Measurements from ENCODE around the gene RFPL3.
"Not testable (repeated sequence)": the region's sequence is repeated elsewhere in the genome, so short reads cannot be mapped to it uniquely, and the experiment has no call there.

RFPL3 gene

DNA sequence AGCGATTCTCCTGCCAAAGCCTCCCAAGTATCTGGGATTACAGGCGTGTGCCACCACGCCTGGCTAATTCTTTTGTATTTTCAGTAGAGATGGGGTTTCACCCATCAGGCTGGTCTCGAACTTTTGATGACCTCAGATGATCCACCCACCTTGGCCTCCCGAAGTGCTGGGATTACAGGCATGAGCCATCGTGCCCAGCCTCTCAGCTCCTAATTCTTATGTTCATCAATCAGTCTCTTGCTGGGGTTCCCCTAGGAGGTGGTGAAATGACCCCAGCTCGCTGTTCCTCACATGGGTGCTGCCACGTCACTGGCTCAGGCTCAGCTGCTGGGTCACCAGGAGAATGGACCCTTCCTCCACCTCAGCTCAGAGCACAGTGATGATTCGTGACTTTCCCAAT lies at the start of gene RFPL3:
Gene RFPL3, plus strand, starts transcription at position 301 of the 400 bp plus-strand sequence. CDS start 205 bp downstream, outside the sequence.
- DNase-seq (ENCODE audit: low spot score), result not testable (repeated sequence)

DNA sequence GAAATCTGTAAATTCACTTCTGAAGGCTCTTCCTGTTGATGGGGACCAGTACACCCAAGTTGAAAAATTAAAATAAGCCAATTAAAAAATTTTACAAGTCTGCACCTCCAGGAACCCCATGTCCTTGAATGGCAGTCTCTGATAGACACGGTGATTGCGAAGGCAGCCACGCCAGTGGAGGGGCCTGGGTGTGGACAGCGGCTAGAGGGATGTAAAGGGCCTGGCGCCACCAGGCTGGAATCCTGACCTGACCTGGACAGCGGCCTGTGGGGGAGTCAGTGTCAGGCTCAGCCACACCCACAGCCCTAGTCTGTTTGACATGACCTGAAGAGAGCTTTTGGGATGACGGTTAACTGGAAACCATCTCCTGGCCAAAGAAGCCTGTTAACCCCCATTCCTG lies 49.5 kb upstream of the RFPL3 start:
- no peak for DNase-seq (ENCODE audit: low spot score)

DNA sequence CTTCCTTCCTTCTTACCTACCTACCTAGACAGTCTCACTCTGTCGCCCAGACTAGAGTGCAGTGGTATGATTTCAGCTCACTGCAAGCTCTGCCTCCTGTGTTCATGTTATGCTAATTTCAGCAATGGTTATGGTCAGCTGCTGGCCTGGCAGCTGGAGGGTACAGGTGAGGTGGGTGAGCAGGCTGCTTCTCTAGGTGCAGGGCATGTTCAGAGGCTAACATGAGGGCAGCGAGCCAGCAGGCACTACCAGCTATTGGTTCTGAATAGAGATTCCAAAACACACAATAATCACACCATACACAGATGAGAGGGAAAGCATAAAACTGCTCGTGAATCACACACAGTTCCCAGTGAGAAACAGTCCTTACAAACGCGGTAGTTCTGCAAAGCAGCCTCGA lies 48.7 kb upstream of the RFPL3 start:
- no peak for DNase-seq (ENCODE audit: low spot score)

DNA sequence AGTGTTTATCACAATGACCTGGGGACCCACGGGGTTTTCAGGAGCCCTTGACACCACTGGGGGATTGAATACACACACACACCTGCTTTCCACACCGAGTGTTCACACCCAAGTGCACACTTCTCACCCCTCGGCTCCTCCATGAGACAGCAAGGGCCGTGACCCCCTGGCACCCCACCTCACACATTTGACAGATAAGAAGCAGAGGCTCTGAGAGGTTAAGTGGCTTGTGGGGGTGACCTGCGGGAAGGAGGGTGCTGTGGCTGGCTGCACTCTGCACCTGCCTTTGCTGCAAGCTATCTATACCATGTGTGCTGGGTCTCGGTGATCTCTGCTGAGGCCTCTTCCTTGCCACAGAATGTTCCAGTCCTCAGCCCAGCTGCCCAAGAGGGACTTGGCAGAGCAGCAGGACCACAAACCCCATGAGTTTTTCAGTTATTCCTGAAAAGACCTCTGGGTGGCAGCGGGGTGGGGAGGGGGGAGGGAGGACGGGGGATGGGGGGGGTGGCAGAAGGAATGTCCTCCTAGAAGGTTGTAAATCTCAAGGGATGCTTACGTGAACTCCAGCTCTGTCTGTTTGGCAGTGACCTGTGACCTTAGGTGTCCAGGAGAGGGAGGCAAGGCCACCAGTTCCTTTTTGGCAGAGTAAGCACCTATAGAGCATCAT lies 47.9 kb upstream of the RFPL3 start:
- DNase-seq (ENCODE audit: low spot score), result no peak

DNA sequence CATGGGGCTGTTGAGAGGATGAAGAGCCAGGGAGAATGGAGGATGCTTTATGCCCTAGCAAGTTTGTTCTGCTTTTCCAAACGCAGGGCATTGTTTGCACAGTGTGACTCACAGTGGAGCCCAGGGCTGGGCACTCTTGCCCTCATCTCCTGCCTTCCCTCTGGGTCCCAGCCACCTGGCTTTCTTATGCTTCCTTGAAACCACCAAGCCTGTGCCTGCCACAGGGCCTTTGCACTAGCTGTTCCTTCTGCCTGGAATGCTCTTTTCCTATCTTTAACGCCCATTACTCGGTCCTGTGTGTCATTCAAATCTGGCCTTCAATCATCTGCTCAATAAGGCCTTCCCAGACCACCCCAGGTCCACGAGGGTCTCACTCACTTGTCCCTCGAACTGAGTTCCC lies 46.9 kb upstream of the RFPL3 start:
- no peak for DNase-seq (ENCODE audit: low spot score)

DNA sequence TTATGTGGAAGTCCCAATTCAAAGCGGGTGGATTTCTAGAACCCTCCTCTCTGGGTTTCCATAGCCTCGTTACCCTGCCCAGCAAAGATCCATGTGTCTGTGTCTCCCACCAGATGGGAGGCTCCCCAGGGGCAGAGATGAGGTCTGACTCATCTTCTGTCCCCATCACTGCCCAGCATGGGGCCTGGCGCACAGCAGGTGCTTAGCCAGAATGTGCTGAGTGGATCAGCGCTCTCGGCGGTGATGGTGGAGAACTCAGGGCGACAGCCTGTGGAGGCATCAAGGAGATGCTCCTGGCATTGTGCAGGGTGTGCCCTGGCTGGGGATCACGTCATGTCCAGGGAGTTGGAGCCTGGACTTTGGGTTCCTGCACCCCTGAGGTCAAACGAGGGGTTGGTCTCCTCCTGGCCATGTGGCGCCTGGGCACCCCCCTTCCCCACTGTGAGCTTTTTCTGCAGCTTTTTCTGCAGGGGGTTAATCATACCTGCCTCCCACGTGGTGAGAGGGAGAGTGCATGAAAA lies 46.1 kb upstream of the RFPL3 start:
- DNase-seq (ENCODE audit: low spot score), result no peak

DNA sequence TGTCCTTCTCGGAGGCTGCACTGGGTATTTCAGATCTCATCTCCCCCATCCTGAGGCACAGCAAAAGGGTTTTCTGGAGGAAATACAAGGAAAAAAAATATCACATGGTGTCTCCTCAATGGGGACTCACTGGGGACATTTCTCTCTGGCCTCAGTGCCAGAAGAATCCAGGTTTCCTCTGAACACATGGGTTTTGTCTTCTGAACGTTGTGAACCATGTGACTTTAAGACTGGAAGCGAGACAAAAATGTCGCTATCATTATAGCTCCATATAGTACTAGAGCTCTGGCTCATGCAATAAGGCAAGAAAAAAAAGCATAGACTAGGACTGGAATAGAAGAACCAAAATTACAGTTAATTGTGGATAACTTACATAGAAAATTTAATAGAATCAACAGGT lies 44.9 kb upstream of the RFPL3 start:
- no peak for DNase-seq (ENCODE audit: low spot score)

DNA sequence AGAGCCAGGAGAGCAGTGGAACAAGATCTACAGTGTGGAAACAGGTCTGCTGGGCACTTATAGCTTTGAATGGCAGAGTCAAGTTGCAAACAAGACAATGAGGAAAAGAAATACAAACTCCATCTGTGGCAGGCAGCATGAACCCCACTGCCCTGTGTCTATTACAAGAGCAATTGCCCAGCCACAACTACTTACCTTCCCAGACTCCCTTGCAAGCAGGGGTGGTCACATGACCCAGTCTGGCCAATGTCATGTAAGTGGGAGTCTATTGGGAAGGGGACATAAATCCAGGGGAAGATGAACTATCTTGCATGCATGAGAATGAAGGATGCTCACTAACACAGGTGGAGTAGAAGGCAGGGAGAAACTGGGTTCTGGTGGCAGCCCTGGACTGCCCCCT lies 44.1 kb upstream of the RFPL3 start:
- DNase-seq (ENCODE audit: low spot score), result no peak

DNA sequence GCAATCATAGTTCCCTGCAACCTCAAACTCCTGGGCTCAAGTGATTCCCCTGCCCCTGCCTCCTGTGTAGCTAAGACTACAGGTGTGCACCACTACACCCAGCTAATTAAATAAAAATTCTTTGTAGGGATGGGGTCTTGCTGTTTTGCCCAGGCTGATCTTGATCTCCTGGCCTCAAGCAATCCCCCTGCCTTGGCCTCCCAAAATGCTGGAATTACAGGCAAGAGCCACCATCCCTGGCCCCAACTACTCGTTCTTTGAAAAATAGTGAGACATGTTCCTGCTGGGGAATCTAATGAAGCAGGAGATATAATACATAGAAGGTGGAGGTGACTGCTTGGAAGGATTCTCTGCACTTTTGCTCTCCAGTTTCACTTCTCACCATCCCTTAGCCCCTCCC lies 40.1 kb upstream of the RFPL3 start:
- no peak for DNase-seq (ENCODE audit: low spot score)

DNA sequence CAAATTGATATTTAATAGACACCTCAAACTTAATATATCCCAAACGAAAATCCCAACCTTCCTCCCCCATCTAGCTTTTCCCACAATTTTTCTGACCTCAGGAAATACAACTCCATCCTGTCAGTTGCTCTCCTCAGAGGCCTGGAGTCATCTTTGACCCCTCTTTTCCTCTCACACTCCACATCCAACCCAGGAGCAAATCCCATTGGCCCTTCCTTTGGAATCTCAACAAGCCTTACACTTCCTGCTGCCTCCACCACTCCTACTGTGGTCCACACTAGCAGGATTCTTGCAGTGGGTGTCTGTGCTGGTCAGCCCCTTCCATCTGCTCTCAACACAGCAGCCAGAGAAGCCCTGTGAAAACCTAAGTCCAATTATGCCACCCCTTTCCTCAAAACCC lies 39.3 kb upstream of the RFPL3 start:
- DNase-seq (ENCODE audit: low spot score), result no peak

DNA sequence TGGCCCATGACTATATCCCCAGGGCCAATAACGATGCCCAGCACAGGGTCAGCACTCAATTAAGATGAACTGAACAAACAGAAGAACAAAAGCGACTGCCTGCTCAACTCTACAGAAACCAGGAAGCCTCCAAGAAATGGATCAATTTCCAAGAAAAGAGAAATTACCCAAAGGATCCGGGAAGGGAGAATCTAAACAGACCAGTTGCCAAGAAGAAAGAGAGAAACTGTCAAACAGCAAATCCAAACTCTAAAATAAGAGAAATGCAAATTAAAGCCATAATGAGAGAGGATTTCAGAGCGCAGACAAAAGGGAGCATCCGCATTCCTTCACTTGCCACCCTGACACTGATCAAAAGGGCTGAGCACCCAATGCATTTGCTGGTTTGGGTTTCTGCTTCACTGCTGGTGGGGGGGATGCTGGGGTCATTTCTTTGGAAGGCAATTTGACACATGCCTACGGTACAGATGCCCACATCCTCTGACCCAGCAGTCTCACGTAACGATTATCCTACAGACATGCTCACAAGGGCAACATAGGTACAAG lies 37.7 kb upstream of the RFPL3 start:
- no peak for DNase-seq (ENCODE audit: low spot score)

DNA sequence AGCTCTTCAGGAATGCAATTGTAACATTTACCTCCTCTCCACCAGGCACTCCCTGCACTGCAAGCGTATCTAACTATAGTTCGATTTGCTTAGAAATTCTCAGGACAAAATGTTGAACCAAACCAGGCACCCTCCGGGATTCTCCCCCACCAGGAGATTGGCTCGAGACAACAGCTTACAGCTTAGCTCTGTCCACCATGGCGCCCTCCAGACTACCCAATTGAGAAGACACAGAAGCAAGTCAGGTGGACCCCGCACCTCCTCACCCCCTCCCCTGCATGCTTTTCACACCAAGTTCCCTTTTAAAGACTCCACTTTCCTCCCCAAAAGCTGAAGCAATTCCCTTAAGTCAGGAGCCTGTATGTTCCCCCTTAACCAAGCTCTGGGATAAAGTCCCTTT lies 34.7 kb upstream of the RFPL3 start:
- no peak for DNase-seq (ENCODE audit: low spot score)

DNA sequence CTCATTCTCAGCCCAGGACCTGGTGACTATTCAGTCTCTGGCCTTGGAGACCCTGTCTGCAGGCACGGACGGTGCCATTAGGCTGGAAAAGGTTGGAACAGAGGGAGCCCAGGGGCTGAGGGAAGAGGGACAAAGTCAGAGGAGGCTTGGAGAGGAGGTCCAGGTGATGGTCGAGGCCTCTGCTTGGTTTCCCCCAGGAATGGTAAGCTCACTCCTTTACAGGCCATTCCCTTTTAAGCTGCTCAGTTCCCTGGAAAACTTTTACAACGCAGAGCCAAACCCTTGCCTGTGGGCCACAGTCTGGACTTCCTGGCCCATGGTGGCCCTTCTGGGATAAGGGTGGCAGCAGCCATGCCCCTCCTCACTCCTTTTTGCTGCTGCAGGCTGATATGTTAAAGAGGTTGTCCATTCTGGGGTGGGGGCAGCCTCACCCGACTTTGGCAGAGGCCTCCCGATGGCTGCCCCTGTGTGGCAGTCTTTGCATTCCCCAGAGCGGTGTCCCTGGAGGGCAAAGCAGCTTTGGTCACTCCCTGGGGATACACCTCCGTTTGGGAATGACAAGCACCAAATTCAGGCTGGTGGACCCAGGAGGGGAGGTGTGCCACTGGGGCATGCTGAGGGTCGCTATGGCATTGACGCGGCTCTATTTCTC lies 34.0 kb upstream of the RFPL3 start:
- DNase-seq (ENCODE audit: low spot score), result no peak

DNA sequence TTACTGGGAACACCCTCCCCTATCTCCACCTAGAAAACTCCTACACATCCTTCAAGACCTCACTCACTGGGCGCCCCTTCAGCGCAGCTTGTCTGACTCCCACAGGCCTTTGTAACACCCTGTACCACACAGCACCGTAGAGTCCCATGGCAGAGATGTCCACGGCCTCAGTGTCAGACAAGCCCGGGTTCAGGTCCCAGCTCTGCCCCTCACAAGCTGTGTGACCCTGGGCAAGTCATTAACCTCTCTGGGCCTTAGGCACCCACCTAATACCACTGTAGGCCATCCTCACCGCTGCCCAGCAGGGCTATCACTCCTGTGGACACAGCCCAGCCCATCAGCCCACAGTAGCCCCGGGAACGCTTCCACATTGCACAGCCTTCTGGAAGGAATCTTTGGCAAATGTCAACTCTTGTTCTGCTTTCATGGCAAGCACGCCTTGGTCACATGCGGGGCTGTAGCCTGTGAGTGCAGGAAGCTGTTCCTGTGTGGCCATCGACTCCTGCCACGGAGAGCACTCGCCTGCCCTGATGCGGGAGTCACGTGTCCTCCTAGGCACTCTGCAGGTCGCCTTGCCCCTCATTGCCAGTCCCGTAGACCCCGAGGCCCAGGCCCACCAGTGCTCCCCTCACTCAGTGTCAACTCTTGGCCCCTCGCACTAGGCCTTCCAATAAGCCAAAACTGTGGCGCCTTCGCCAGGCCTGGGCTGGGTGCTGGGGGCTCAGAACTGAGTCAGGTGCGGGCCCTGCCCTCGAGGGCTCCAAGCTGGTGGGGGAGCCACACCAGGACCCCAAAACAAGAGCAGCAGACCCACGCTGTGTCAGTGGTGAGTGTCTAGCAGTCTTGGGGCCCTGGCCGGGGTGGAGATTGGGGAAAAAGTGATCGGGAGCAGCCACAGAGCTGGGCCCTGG lies 32.9 kb upstream of the RFPL3 start:
- DNase-seq (ENCODE audit: low spot score), result no peak

DNA sequence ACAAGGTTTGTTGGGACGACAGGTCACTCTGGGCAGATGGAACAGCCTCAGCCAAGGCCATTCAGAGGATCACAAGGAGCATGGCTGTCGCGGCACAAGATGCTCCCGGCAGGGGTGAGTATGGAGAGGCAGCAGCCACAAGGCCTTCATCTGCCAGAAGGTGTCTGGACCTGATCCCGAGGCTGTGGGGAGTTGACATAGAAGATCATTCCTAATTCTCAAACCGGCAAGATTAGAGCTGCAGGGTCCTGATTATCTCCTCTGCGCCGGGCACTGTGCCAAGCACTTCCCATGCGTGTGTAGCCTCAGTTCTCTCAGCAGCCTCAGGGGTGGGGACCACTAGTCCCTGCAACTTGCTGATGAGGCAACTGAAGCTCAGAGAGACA lies 32.3 kb upstream of the RFPL3 start:
- DNase-seq (ENCODE audit: low spot score), result no peak

DNA sequence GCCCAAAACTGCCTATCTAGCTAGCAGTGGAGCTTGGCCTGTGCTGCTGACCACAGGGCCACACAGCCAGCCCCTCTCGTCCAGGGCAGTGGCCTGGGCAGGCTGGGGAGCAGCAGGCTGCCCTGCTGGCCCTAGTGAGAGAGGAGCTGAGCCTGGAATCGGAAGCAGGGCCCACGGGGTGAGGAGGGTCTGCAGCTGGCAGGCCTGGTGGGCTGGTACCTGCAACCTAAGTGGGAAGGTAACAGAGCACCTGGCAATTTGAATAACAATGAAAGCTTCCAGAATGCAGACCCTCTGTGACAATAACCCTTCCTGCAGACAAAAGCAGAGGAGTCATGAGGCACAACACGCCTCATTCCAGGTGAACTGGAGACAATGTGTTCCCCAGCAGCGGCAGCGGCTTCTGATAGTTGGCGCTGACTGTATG lies 31.8 kb upstream of the RFPL3 start:
- no peak for DNase-seq (ENCODE audit: low spot score)

DNA sequence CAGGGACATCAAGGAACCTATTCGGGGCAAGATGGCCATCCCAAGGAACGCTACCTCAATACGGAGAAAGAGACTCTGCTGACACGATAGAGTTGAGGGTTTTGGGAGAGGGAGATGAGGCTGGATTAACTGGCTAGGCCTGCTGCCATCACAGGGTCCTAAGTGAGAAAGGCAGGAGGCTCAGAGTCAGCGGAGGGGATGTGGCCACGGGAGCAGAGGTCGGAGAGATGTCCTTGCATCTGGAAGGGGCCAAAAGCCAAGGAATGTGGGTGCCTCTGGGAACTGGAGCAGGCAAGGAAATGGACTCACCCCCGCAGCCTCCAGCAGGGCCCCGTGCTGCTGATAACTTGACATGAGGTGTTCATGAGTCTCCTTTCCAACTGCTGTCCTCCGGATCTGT lies 31.0 kb upstream of the RFPL3 start:
- no peak for DNase-seq (ENCODE audit: low spot score)

DNA sequence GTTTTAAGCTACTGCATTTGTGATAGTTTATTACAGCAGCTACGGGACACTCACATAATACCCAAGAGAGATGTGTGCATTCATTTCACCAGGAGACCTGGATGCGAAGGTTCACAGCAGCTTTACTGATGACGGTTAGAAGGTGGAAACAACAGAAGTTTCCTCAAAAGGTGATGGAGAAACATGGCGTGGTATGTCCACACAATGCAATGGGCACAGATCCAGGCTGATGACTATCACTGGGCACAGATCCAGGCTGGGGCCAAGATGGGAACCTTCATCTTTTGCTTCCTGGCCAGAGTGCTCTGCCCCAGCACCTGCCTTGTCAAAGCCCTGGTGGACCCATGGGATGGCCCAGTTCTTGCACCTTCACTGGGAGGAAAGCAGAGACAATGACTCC lies 30.6 kb upstream of the RFPL3 start:
- DNase-seq (ENCODE audit: low spot score), result no peak

DNA sequence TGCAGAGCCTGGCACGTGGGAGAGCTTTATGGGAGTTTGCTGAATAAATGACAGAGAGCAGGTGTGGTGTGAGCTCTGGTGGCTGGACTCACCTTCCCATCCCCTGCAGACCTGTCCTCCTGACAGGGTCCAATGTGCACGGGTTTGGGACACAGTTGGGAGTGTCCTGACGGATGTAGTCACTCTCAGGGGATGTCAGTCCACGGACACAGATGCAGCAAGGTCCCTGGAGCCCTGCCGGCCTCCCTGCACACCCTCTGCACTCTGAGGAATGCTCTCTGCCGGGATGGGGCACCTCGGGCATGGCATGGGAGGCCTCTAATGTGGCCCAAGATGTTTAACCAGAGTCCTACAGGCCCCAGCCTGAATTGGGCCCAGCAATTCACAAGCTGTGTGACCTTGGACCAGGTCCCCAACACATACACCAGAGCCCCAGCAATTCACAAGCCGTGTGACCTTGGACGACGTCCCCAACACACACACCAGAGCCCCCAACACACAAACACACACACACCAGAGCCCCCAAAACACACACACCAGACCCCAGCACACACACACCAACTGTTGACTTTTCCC lies 30.0 kb upstream of the RFPL3 start:
- DNase-seq (ENCODE audit: low spot score), result no peak

DNA sequence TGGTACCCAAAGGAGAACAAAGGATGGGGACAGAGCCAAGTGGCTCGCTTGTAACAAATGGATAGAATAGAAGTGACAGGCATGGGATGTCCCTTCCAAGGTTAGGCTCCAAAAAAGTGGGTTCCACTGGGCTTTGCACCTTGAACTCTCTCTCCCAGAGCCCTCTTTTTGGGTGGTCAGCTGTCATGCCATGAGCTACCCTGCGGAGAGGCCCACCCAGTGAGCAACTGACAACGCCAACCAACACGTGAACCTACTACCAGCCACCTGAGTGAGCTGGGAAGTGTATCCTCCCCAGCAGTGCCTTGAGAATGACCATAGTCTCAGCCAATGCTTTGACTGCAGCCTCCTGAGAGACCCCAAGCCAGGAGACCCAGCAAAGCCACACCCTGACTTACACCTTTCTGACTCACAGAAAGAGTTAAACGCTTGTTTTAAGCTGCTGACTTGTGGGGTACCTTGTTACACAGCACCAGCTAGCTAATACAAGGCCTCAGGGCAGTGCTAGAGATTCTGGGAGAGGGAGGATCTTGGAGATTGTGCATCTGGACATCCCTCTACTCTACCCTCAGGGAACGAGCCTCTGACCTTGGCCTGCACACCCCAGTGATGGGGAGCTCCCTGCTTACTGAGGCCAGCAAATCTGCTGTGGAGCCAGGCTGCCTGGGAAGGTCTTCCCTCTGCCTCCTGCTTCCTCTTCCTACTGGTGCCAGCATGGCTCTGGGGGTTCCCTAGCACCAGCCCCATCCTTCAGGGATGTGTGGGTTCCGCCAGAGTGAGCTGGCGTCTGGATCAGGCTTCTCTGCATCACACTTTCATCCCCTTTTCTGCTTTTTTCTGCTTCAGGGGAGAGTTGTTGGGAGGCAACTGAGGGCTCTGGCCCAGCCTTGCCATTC lies 29.1 kb upstream of the RFPL3 start:
- no peak for DNase-seq (ENCODE audit: low spot score)

DNA sequence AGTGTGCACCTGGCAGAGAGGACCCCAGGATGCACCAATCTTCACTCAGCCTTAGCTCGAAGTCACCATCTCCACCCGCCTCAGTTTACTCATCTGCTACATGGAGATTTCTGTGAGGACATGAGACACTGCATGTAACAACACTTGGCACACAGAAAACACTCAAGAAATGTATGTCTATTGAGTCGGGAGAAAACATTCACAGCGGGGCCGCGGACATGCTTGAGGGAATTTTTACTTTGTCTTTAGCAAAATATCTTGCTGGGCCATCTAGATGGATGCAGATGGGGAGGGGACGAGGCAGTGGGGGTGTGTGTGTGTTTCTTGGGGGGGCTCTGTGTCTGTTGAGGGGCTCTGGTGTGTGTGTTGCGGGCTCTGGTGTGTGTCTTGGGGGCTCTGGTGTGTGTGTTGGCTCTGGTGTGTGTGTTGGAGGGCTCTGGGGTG lies 28.4 kb upstream of the RFPL3 start:
- DNase-seq (ENCODE audit: low spot score), result no peak

All from germinal center (tissue), 1 donor.